RWPE1 (cell line): ENCODE results near the gene SLX9.

Source experiments
- CTCF ChIA-PET: fragments of 350-600 bp; sonication (Branson Sonifier 250); formaldehyde crosslinking; extraction: SDS; loops from one replicate; lab custom pipeline; 2021; lab: Yijun Ruan, JAX
- POLR2A ChIA-PET: fragments of 400-600 bp; formaldehyde crosslinking; extraction: SDS; loops from one replicate; lab custom pipeline; 2020; ENCODE audit warnings: antibody characterized with exemption; ENCODE audit not compliant: low non-redundant PET; lab: Yijun Ruan, JAX
- DNase-seq: peaks from one replicate; pipeline ENCODE4 v3.0.0; 2012; ENCODE audit warnings: low spot score
- H3K27ac ChIP-seq: fragments of 450-650 bp; 2 replicates; pipeline ENCODE4 v1.5.1; 2017
- CTCF ChIP-seq: fragments of 450-650 bp; conservative IDR thresholded peaks from 2 replicates; pipeline ENCODE4 v1.5.1; 2017; ENCODE audit warnings: low read depth, mild to moderate bottlenecking

SLX9 gene

GRCh38 chr21:44965251-44966022 is 25.6 kb downstream of the SLX9 start:
- DNase-seq, result no peak
- CTCF ChIA-PET, result interaction anchor here (0.8 kb wide), 1 partner anchor 15 kb away, joined by 5 read pairs; no protein-coding TSS in a partner anchor
- POLR2A ChIA-PET, result no interaction called here
- peak overlapping the region; percentile 71 for H3K27ac ChIP-seq
- no peak for TF ChIP-seq CTCF

GRCh38 chr21:44966135-44967081 is 26.6 kb downstream of the SLX9 start:
- POLR2A ChIA-PET, result no interaction called here
- CTCF ChIA-PET, result interaction anchor here (0.7 to 0.8 kb wide), 2 partner anchors 16 to 101 kb away, joined by 3 to 5 read pairs; no protein-coding TSS in a partner anchor
- DNase-seq, result no peak
- H3K27ac ChIP-seq, result peak overlapping the region; percentile 71
- TF ChIP-seq CTCF, result no peak

GRCh38 chr21:44967082-44968047 is 27.5 kb downstream of the SLX9 start:
- no peak for TF ChIP-seq CTCF
- peak overlapping the region; percentile 71 for H3K27ac ChIP-seq
- DNase-seq, result no peak
- POLR2A ChIA-PET, result no interaction called here
- CTCF ChIA-PET, result no interaction called here

GRCh38 chr21:44969066-44969670 is 29.3 kb downstream of the SLX9 start:
- ChIA-PET POLR2A (no interaction called here), CTCF (interaction anchor here (0.6 to 0.9 kb wide), 3 partner anchors 172 to 240 kb away, joined by 3 read pairs; no protein-coding TSS in a partner anchor)
- TF ChIP-seq CTCF, result no peak
- H3K27ac ChIP-seq, result peak overlapping the region; percentile 71
- DNase-seq, result no peak

- POLR2A ChIA-PET, result no interaction called here
- DNase-seq, result no peak
- CTCF ChIA-PET, result no interaction called here
These were observed 30.3 kb downstream of the SLX9 start for GRCh38 chr21:44969931-44970755.

More at GRCh38 chr21:44969931-44970755, 30.3 kb downstream of the SLX9 start:
- TF ChIP-seq CTCF, result no peak
- H3K27ac ChIP-seq, result peak overlapping the region; percentile 71
